NCI-H1436 (cell line): ENCODE measurements around the gene SLC31A1.

Source experiments
- DNase-seq: peaks from one replicate; lab custom pipeline; 2025; lab: John Stamatoyannopoulos, UW

The SLC31A1 gene

GRCh38 chr9:113307396-113307975, 86.1 kb downstream of the SLC31A1 start:
- DNase-seq, result no peak

- DNase-seq, result peak; percentile 10
These were observed 88.0 kb downstream of the SLC31A1 start for GRCh38 chr9:113309204-113309813.

- no peak for DNase-seq
These were observed 89.2 kb downstream of the SLC31A1 start for GRCh38 chr9:113310538-113310937.

GRCh38 chr9:113311961-113312360, 90.6 kb downstream of the SLC31A1 start:
- no peak for DNase-seq

- no peak for DNase-seq
These were observed 91.9 kb downstream of the SLC31A1 start for GRCh38 chr9:113313261-113313660.
